ENCODE data around the gene ITGA2B.
"Not testable (repeated sequence)": the region's sequence is repeated elsewhere in the genome, so short reads cannot be mapped to it uniquely, and the experiment has no call there.

Gene ITGA2B

DNA sequence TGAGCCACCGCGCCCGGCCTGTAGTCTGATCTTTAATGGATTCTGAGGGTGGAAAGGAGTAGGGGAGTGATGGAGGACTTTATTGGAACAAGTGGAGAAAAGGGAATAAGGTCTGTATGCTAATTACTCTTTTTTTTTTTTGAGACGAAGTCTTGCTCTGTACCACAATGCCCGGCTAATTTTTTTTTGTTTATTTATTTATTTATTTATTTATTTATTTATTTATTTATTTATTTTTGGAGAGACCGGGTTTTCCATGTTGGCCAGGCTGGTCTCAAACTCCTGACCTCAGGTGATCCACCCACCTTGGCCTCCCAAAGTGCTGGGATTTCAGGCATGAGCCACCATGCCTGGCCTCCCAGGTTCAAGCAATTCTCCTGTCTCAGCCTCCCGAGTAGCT lies 59.9 kb downstream of the ITGA2B start:
- DNase-seq, result not testable (repeated sequence)

DNA sequence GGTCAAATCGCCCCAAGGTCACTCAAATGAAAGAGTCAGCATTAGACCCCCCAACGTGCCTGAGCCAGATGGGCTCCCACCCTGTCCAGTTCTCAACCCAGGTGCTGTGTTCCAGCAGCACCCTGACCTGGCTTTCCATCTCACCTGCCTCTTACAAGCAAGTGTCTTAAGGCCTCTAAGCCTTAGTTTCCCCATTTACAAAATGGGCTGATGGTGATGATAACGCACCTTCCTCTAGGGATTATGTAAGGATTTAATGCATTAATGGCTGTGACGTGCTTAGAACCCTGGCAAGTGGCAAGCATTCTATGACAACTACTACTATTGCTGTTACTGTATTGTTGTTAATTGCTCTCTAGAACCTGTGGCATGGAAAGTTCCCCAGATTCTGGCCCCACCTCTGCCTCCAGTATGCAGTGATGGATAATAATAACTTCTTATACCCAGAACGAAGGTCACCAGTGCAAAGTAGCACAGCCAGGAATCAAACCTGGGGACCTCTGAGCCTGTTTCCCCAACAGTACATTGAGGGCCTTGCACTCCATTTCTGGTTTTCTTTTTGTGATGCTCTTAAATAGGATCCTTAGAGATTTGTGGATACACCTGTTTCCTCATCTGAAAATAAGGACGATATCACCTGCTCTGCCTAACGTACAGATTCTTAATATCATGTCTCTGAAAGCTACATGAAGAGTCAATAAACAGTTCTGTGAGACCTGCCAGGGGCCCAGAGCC lies 61.6 kb downstream of the ITGA2B start:
- DNase-seq, result no peak

DNA sequence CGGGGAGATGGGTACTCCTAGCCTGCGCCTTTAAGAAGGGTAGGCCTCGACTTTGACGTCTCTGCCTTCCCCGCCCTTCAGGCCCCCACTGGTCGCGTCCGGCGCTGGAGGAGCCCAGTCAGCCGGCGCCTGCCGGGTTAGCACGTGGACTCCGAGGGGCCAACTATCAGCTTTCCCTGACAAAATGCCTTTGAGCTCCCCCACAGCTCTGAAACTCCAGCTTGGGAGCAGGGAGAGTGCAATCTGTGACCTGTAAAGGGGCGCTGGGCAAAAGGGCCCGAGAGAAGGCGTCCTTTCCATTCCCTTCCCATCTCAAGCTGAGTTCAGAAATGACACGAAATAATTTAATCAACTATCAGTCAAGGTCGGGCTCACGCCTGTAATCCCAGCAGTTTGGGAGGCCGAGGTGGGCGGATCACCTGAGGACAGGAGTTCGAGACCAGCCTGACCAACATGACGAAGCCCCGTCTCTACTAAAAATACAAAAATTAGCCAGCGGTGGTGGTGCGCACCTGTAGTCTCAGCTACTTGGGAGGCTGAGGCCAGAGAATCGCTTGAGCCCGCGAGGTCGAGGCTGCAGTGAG lies 62.5 kb downstream of the ITGA2B start:
- peak; percentile 68 to 90 (median 82) for DNase-seq

DNA sequence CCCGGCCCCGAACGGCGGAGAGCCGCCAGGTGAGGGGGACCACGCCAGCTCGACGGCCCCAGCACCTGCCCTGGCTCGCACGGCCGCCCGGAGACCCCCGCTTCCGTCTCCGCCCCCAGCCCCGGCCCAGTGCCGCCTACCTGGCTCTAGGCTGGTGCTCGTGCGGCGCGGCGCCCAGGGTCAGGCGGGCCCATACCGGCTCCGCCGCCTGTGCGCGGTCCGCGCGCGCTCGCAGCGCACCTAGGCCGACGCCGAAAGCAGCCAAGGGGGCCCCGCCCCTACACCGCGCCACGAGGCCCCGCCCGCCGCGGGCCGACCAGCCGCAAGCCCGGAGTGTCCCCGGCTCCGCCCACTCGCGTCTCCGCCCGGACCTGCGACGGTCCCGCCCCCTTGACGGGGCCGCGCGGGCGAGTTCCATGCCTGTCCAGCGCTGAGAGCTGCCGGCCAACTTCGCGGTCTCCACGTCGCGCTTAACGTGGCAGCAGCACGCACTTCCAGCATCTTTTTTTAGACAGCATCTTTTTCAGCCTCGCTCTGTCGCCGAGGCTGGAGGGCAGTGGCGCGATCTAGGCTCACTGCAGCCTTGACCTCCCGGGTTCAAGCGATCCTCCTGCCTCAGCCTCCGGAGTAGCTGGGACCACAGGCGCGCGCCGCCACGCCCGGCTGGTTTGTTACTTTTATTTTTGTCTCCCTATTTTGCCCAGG lies 64.7 kb downstream of the ITGA2B start, which contains the start of gene SLC25A39:
Gene SLC25A39 (minus strand): TSS at position 253 of the 705 bp plus-strand sequence. CDS start 1,261 bp downstream, outside the sequence.
- DNase-seq, result peak; percentile 74 to 94 (median 84)

DNA sequence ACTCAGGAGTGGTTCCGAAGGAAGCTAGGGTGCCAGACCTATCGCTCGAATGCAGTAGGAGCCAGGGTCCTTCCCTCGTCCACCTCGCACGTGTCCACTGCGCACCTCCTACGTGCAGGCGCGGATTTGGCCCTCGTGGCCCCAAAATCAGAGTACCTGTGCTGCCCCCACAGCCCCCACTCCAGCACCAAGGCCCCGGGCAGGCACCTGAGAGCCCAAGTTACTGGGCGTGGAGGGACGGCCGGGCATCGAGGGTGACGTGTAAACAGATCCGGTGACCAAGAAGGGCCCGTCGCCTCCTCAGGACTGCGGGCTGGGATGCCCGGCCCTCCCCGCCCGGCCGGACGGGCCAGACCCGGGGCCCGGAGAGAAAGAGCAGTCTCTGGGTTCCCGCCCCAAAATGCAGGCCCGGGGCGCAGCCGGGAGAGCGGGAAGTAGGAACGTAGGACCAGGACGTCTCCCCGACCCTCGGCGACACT lies 65.3 kb downstream of the ITGA2B start:
- no peak for DNase-seq

DNA sequence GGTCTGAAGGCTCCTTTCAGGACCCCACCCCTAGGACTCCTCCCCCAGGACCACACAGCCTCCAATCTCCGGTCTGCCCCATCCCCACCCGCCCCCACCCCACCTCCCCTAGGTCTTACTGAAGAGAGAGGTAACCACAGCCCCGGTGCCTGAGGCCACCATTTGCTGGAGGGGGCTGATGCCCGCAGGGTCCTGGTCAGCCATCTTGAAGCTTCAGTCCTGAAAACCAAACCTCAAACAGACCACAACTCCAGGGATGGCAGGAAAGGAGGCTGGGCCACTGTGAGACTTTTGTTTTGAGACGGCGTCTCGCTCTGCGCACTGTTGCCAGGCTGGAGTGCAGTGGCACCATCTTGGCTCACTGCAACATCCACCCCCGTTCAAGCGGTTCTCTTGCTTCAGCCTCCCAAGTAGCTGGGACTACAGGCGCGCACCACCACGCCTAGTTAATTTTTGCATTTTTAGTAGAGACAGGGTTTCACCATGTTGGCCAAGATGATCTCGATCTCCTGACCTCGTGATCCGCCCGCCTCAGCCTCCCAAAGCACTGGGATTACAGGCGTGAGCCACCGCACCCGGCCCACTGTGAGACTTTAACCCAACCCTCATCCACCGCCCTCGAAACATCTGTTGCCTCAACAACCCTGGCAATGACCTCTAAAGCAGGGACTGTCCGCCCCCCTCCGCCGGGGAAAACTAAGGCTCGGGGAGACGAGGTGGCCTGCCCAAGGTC lies 65.9 kb downstream of the ITGA2B start:
- DNase-seq, result no peak

DNA sequence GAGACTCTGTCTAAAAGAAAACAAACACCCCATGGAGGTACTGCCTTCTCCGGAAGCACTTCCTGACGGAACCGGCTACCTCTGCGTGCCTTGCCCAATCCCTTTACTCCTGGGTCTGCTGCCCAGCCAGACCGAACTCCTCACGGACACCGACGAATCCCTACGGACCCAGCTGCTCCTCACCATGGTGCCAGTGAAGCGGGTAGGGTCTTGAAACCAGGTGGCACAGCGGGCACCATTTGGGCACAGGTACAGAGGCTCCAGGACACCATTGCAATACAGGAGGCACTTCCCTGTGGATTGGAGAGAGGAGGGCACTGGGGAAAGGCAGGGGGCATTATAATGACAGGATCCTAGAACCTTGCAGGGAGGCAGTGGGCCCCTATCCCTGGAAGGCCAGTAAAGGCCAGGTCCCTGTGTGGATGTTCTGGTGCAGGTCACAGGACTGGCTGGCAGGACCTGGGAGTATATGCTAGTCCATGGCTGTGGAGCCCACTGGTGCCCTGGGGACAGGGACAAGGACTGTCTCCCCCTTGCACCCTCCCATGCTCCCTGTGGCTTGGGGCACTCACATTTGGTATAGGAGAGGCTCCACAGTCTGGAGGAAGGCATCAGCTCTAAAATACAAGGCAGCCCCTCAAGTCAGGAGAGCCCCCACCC lies 67.1 kb downstream of the ITGA2B start:
- DNase-seq, result no peak
